ENCODE data around the gene CCDC88A.

- TF ChIP-seq POLR2AphosphoS5 (IDR thresholded peaks at IDR 0.05; ENCODE audit: low read depth, low read length) (no peak), REST (IDR thresholded peaks at IDR 0.05; ENCODE audit: insufficient read depth in 1 of 2, low read depth in 2 of 2, low read length in 2 of 2) (no peak), SIN3A (IDR thresholded peaks at IDR 0.05; ENCODE audit: borderline replicate concordance, insufficient read depth, low read length) (no peak)
Measured at GRCh38 chr2:55395724-55396605, 23.7 kb downstream of the CCDC88A start.
